Activated CD8-positive, alpha-beta T cell treated with anti-CD3 and anti-CD28 coated beads, Interleukin-2, amount 10 ng/mL, durations not matched to agents 7 days and 5 days (primary cell): ENCODE measurements around the gene BMP4. TPM values are rescaled to one million over a fixed set of nuclear protein-coding genes. Genes with fewer than 3 reads are reported as not detected.
A peak's percentile ranks its signal among the peaks of the same experiment; 100 is the strongest.

ENCODE experiments used
- ATAC-seq: fragments of 150-1000 bp; cut with Tn5 transposase; one replicate; pipeline ENCODE4 v1.10.0; 2021; ENCODE audit warnings: moderate library complexity
- CTCF ChIA-PET: fragments of 350-600 bp; sonication (Branson Sonifier 250); formaldehyde crosslinking; loops from one replicate; lab custom pipeline; 2021; ENCODE audit warnings: antibody characterized with exemption; lab: Charles Lee
- POLR2A ChIA-PET: fragments of 350-600 bp; sonication (Branson Sonifier 250); formaldehyde crosslinking; loops from one replicate; lab custom pipeline; 2021; ENCODE audit warnings: antibody characterized with exemption; lab: Charles Lee
- DNase-seq: peaks from one replicate; pipeline ENCODE4 v3.0.0-alpha.2; 2020
- H3K27ac Mint-ChIP-seq: one replicate; pipeline ENCODE4 v1.8.0; 2021; ENCODE audit warnings: mild to moderate bottlenecking, mixed read lengths
- H3K27me3 Mint-ChIP-seq: one replicate; pipeline ENCODE4 v1.8.0; 2021; ENCODE audit warnings: low read depth, mixed read lengths
- H3K36me3 Mint-ChIP-seq: one replicate; pipeline ENCODE4 v1.8.0; 2021; ENCODE audit warnings: low read depth, mixed read lengths
- H3K4me1 Mint-ChIP-seq: one replicate; pipeline ENCODE4 v1.8.0; 2021; ENCODE audit warnings: low read depth, mixed read lengths
- H3K4me3 Mint-ChIP-seq: one replicate; pipeline ENCODE4 v1.8.0; 2021; ENCODE audit warnings: mild to moderate bottlenecking, mixed read lengths
- H3K9me3 Mint-ChIP-seq: one replicate; pipeline ENCODE4 v1.8.0; 2022; ENCODE audit warnings: mixed read lengths; ENCODE audit not compliant: insufficient read depth
- total RNA-seq, 2 experiments: library from RNA; stranded (reverse); gene quantifications; one replicate each; pipeline ENCODE4 v1.2.3, GENCODE V29; 2021

Gene BMP4
- total RNA-seq, 2 experiments from 2014 or later = not detected

DNA sequence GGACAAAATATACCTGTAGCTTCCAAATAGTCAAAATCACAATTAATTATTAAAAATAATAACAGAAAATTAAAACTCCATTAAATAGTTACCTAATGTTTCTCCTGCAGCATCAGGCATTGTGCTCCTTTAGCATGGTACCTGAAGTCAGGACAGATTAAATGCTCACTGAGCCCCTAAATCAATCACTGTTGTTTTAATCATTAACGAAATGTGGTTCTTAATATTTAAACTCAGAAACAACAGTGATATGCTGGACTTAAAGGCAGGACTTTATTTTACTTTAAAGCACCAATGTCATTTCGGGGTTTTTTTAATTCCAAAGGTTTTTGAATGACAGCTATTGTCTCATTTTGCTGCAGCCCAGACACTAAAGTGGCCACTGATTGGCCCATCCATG, 2.0 kb upstream of the BMP4 start:
- Mint-ChIP-seq H3K9me3 (no peaks in the 10 kb centered on the region), H3K36me3 (no peaks in the 10 kb centered on the region), H3K4me1 (peaks cover 31% of the 10 kb centered on the region), H3K27me3 (peaks cover 60% of the 10 kb centered on the region), H3K4me3 (no peak overlapping the region), H3K27ac (no peak overlapping the region)
- POLR2A ChIA-PET = no interaction called here
- ATAC-seq = no peak
- DNase-seq = no peak
- CTCF ChIA-PET = no interaction called here

- H3K27ac Mint-ChIP-seq = no peak overlapping the region
- no peaks in the 10 kb centered on the region for H3K36me3 Mint-ChIP-seq
- peaks cover 59% of the 10 kb centered on the region for H3K27me3 Mint-ChIP-seq
- H3K9me3 Mint-ChIP-seq = no peaks in the 10 kb centered on the region
- DNase-seq (no peak), ATAC-seq (no peak)
- H3K4me1 Mint-ChIP-seq = peaks cover 36% of the 10 kb centered on the region
- ChIA-PET CTCF (interaction anchor here (1.6 kb wide), 1 partner anchor 33 kb away, joined by 3 read pairs; no protein-coding TSS in a partner anchor), POLR2A (no interaction called here)
- no peak overlapping the region for H3K4me3 Mint-ChIP-seq
Observed at GRCh38 chr14:53957739-53958138, 1.1 kb upstream of the BMP4 start.

DNA sequence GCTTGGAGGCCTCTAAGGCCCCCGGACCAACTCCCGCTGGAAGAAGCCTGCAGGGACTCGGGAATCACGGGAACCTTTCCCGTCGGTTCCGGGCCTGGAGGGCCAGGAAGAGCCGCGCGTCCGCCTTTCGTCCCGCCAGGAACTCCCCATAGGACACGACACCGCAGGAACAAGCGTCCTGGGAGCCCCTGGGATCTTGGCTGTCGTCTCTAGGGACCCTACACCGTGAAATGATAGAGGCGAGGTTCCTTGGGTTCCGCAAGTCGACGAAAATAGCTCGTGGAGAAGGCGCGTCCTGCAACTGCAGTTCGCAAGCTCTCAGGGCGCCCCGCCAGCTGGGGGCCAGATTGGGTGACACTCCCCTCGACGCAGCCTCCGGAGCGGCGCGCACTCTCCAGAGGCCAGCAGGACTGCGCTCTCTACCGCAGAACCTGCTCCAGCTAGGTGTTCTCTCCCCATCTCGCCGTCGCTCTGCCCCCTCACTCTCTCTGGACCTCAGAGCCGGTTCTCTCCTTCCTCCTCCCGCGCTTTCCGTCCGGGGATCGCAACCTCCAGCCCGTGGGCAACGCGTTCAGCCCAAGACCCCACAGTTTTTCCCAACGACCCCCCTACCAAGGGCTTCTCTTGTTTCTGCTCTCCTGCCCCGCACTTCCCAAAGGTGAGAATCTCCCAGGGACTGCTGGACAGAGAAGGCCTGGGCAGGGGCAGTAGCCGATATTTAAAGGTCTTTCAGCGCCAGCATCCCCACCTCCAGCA, 776 bp downstream of the BMP4 start:
- H3K4me1 Mint-ChIP-seq = peaks cover 36% of the 10 kb centered on the region
- H3K9me3 Mint-ChIP-seq = no peaks in the 10 kb centered on the region
- DNase-seq (no peak), ATAC-seq (no peak)
- CTCF ChIA-PET = interaction anchor here (1.6 kb wide), 1 partner anchor 31 kb away, joined by 3 read pairs; no protein-coding TSS in a partner anchor
- no peaks in the 10 kb centered on the region for H3K36me3 Mint-ChIP-seq
- no peak overlapping the region for H3K27ac Mint-ChIP-seq
- peaks cover 65% of the 10 kb centered on the region for H3K27me3 Mint-ChIP-seq
- POLR2A ChIA-PET = interaction anchor here (0.6 kb wide), 1 partner anchor 13 kb away, joined by 3 read pairs; no protein-coding TSS in a partner anchor
- H3K4me3 Mint-ChIP-seq = peak overlapping the region; percentile 40

DNA sequence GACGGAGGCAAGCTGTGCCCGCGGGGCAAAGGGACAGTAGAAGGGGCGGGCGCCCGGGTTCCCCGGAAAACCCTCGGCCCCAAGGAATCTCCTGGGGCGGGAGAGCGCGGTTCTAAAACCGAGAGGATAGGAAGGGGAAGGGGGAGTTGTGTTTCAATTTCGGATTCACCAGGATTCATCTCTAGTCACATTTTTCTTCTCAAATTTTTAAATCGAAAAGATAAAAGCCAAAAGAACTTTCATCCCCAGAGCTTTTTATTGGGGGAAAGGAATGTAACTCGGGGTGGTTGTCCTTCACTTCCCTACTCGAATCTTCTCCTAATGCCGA, 1.4 kb downstream of the BMP4 start:
- Mint-ChIP-seq H3K27me3 (peaks cover 63% of the 10 kb centered on the region), H3K4me1 (peaks cover 36% of the 10 kb centered on the region), H3K27ac (no peak overlapping the region), H3K4me3 (peak overlapping the region; percentile 65), H3K36me3 (no peaks in the 10 kb centered on the region), H3K9me3 (no peaks in the 10 kb centered on the region)
- DNase-seq (no peak), ATAC-seq (no peak)
- POLR2A ChIA-PET = interaction anchor here (0.6 kb wide), 1 partner anchor 13 kb away, joined by 3 read pairs; no protein-coding TSS in a partner anchor
- CTCF ChIA-PET = no interaction called here

GRCh38 chr14:53954551-53955228, 1.9 kb downstream of the BMP4 start:
- H3K27me3 Mint-ChIP-seq = peaks cover 63% of the 10 kb centered on the region
- H3K4me1 Mint-ChIP-seq = peaks cover 36% of the 10 kb centered on the region
- CTCF ChIA-PET = no interaction called here
- no peak overlapping the region for H3K27ac Mint-ChIP-seq
- peak; percentile 13 for ATAC-seq
- DNase-seq = no peak
- no peaks in the 10 kb centered on the region for H3K9me3 Mint-ChIP-seq
- H3K36me3 Mint-ChIP-seq = no peaks in the 10 kb centered on the region
- H3K4me3 Mint-ChIP-seq = peak overlapping the region; percentile 70
- POLR2A ChIA-PET = no interaction called here

DNA sequence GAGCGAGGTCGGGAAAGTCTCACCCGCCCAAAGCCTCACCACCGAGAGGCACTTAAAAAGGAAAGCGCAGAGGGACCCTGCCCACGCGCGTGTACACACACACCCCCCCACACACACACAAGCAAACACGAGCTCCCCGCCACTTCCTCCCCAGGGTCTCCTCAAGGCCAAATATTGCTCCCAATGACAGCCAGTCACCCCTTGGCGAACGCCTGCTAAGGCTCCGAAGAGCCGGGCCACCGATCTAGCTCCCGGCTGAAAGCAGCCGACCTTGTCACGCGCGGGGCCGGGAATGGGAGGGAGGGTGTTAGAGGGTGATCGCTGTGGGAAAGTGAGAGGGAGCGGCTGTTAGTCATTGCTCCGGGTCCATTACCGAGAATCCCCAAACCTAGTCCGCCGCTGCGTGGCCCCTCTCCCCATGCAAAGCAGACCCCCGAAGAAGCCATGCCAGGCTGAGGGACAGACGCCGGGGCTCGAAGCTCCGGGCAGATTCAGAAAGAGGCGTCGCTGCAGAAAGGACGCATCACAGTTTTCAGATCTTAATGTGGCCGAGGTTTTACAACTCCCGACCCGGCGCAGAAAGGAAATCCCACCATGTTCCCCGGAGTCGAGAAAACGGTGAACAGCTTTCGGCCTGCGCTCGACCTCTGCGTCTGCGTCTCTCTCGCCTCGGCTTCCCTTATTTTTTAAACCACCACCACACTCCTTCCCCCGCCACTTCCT, 2.6 kb downstream of the BMP4 start:
- Mint-ChIP-seq H3K9me3 (no peaks in the 10 kb centered on the region), H3K27ac (no peak overlapping the region), H3K4me1 (peaks cover 36% of the 10 kb centered on the region), H3K36me3 (no peaks in the 10 kb centered on the region), H3K4me3 (peak overlapping the region; percentile 70), H3K27me3 (peaks cover 60% of the 10 kb centered on the region)
- ATAC-seq (peak; percentile 25), DNase-seq (peak; percentile 37)
- ChIA-PET POLR2A (interaction anchor here (0.6 kb wide), 1 partner anchor 62 kb away, joined by 3 read pairs; no protein-coding TSS in a partner anchor), CTCF (interaction anchor here (1.9 kb wide), 1 partner anchor 394 kb away, joined by 5 read pairs; no protein-coding TSS in a partner anchor)

- ChIA-PET CTCF (interaction anchor here (1.9 kb wide), 1 partner anchor 395 kb away, joined by 5 read pairs; no protein-coding TSS in a partner anchor), POLR2A (interaction anchor here (0.6 kb wide), 1 partner anchor 62 kb away, joined by 3 read pairs; no protein-coding TSS in a partner anchor)
- Mint-ChIP-seq H3K9me3 (no peaks in the 10 kb centered on the region), H3K36me3 (no peaks in the 10 kb centered on the region), H3K27me3 (peaks cover 63% of the 10 kb centered on the region), H3K27ac (no peak overlapping the region), H3K4me1 (peaks cover 36% of the 10 kb centered on the region), H3K4me3 (peak overlapping the region; percentile 70)
- DNase-seq = no peak
- peak; percentile 57 for ATAC-seq
Observed at GRCh38 chr14:53953002-53953827, 3.4 kb downstream of the BMP4 start.

- Mint-ChIP-seq H3K4me1 (peaks cover 36% of the 10 kb centered on the region), H3K36me3 (no peaks in the 10 kb centered on the region), H3K4me3 (no peak overlapping the region), H3K27ac (no peak overlapping the region), H3K27me3 (peaks cover 67% of the 10 kb centered on the region), H3K9me3 (no peaks in the 10 kb centered on the region)
- ATAC-seq = no peak
- CTCF ChIA-PET = interaction anchor here (1.9 kb wide), 1 partner anchor 395 kb away, joined by 5 read pairs; no protein-coding TSS in a partner anchor
- POLR2A ChIA-PET = no interaction called here
- DNase-seq = no peak
Observed at GRCh38 chr14:53952533-53952932, 4.1 kb downstream of the BMP4 start.

- Mint-ChIP-seq H3K9me3 (no peaks in the 10 kb centered on the region), H3K36me3 (no peaks in the 10 kb centered on the region), H3K4me1 (peaks cover 32% of the 10 kb centered on the region), H3K27ac (no peak overlapping the region), H3K4me3 (no peak overlapping the region), H3K27me3 (peaks cover 66% of the 10 kb centered on the region)
- DNase-seq (no peak), ATAC-seq (no peak)
- CTCF ChIA-PET = no interaction called here
- POLR2A ChIA-PET = no interaction called here
Observed at GRCh38 chr14:53951627-53952303, 4.9 kb downstream of the BMP4 start.

DNA sequence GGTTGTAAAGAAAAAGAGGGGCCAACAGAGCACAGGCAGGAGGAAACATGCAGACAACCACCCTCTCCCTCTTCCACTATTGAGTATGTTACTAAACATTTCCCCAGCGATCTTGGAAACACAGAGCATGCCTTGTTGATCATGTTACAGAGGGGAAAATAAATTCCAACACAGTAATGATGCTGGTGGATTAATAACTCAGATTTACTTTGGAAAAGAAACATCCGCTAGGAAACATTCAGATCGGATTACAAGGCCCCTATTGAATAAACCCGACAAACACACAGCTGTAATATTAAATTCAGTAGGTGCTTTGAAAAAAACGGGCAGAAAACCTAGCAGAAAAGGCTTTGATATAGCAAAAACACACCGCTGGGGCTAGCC, 5.4 kb downstream of the BMP4 start:
- DNase-seq (no peak), ATAC-seq (no peak)
- Mint-ChIP-seq H3K27me3 (peaks cover 66% of the 10 kb centered on the region), H3K4me1 (peaks cover 29% of the 10 kb centered on the region), H3K36me3 (no peaks in the 10 kb centered on the region), H3K27ac (no peak overlapping the region), H3K9me3 (no peaks in the 10 kb centered on the region), H3K4me3 (no peak overlapping the region)
- POLR2A ChIA-PET = no interaction called here
- CTCF ChIA-PET = no interaction called here
